NB4 (cell line): ENCODE measurements around the gene LPP.

ENCODE experiments used
- POLR2A ChIP-seq: IDR thresholded peaks from 2 replicates; pipeline ENCODE4 v1.6.1; 2011; ENCODE audit warnings: mild to moderate bottlenecking; ENCODE audit not compliant: insufficient read length; ENCODE audit errors: extremely low read depth
- TF ChIP-seq, protein P1 (sequence below): IDR thresholded peaks from one replicate; pipeline ENCODE4 v1.5.1; 2012; ENCODE audit warnings: low read depth, low read length

DNA sequence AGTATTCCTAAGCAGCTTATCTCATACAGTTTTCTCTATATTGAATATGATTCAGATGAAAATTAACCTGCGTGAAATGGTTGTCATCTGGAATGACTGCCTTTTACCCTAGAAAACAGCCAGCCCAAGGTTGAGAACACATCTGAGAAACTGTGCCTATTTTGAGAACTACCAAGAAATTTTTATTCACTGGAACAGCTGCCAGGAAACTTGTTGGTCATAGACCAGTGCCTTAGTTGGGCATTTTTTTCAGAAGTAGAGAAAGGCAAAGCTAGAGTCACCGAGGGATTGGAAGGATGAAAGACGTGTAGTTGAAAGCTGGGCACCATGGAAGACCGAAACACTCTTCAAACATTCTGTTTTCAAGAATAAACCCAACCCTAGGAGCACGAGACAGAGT is 277.1 kb downstream of the LPP start:
- TF ChIP-seq, protein P1, sequence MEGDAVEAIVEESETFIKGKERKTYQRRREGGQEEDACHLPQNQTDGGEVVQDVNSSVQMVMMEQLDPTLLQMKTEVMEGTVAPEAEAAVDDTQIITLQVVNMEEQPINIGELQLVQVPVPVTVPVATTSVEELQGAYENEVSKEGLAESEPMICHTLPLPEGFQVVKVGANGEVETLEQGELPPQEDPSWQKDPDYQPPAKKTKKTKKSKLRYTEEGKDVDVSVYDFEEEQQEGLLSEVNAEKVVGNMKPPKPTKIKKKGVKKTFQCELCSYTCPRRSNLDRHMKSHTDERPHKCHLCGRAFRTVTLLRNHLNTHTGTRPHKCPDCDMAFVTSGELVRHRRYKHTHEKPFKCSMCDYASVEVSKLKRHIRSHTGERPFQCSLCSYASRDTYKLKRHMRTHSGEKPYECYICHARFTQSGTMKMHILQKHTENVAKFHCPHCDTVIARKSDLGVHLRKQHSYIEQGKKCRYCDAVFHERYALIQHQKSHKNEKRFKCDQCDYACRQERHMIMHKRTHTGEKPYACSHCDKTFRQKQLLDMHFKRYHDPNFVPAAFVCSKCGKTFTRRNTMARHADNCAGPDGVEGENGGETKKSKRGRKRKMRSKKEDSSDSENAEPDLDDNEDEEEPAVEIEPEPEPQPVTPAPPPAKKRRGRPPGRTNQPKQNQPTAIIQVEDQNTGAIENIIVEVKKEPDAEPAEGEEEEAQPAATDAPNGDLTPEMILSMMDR, result no peak
- no peak for TF ChIP-seq POLR2A
